ENCODE results near the gene TBC1D2B. TPM values are rescaled to one million over a fixed set of nuclear protein-coding genes. Genes with fewer than 3 reads are reported as not detected.
"Not testable (repeated sequence)": the region's sequence is repeated elsewhere in the genome, so short reads cannot be mapped to it uniquely, and the experiment has no call there.

TBC1D2B gene
- total and polyA plus RNA-seq, 3 donors from 2014 or later = 28.9 to 41.5 (median 40.6) TPM

- no peak for DNase-seq
Observed at GRCh38 chr15:77991029-77991406, 86.5 kb downstream of the TBC1D2B start.

GRCh38 chr15:77989296-77990143 is 88.0 kb downstream of the TBC1D2B start:
- DNase-seq = no peak
- peaks cover 36% of the 10 kb centered on the region for H3K4me1 ChIP-seq

More at GRCh38 chr15:77991029-77991406, 86.5 kb downstream of the TBC1D2B start:
- no peak for TF ChIP-seq CTCF (IDR thresholded peaks at IDR 0.05)
- TF ChIP-seq POLR2A (IDR thresholded peaks at IDR 0.05) = no peak
- H3K27me3 ChIP-seq = no peaks in the 10 kb centered on the region
- 59 to 85% methylated on average over 10 to 12 of the region's 12 CpGs for WGBS, 2 donors
- H3K9me3 ChIP-seq = no peaks in the 10 kb centered on the region
- peaks cover 36% of the 10 kb centered on the region for H3K4me1 ChIP-seq
- no peak overlapping the region for H3K4me3 ChIP-seq
- H3K27ac ChIP-seq = no peak overlapping the region
- intact Hi-C loops (cut with DNase I; ENCODE audit: low total_unique reads) = no loop called here
- H3K36me3 ChIP-seq (ENCODE audit: low read depth, missing control alignments) = no peaks in the 10 kb centered on the region

GRCh38 chr15:77988347-77989295 is 88.9 kb downstream of the TBC1D2B start:
- Histone ChIP-seq H3K4me1 (peaks cover 30% of the 10 kb centered on the region), H3K27me3 (no peaks in the 10 kb centered on the region)

More at GRCh38 chr15:77989296-77990143, 88.0 kb downstream of the TBC1D2B start:
- no peaks in the 10 kb centered on the region for H3K9me3 ChIP-seq
- H3K27ac ChIP-seq = no peak overlapping the region
- 68 to 76% methylated on average over 5 to 17 of the region's 22 CpGs for WGBS, 2 donors
- H3K27me3 ChIP-seq = no peaks in the 10 kb centered on the region
- intact Hi-C loops (cut with DNase I; ENCODE audit: low total_unique reads) = no loop called here
- H3K36me3 ChIP-seq (ENCODE audit: low read depth, missing control alignments) = no peaks in the 10 kb centered on the region
- H3K4me3 ChIP-seq = no peak overlapping the region
- TF ChIP-seq CTCF (IDR thresholded peaks at IDR 0.05) = no peak
- no peak for TF ChIP-seq POLR2A (IDR thresholded peaks at IDR 0.05)

GRCh38 chr15:77987765-77988136 is 89.8 kb downstream of the TBC1D2B start:
- H3K4me3 ChIP-seq; H3K27me3 ChIP-seq; H3K27ac ChIP-seq; H3K9me3 ChIP-seq; H3K36me3 ChIP-seq (ENCODE audit: low read depth, missing control alignments); DNase-seq; intact Hi-C loops (cut with DNase I; ENCODE audit: low total_unique reads): not testable (repeated sequence)
- WGBS, 2 donors = 77 to 86% methylated on average over 6 to 11 of the region's 15 CpGs
- peaks cover 25% of the 10 kb centered on the region for H3K4me1 ChIP-seq

More at GRCh38 chr15:77988347-77989295, 88.9 kb downstream of the TBC1D2B start:
- WGBS, 2 donors = 78 to 79% methylated on average over 20 to 34 of the region's 34 CpGs
- Histone ChIP-seq H3K4me3 (no peak overlapping the region), H3K36me3 (ENCODE audit: low read depth, missing control alignments) (no peaks in the 10 kb centered on the region), H3K9me3 (no peaks in the 10 kb centered on the region), H3K27ac (no peak overlapping the region)
- intact Hi-C loops (cut with DNase I; ENCODE audit: low total_unique reads) = no loop called here
- DNase-seq = no peak
- TF ChIP-seq POLR2A (IDR thresholded peaks at IDR 0.05) (no peak), CTCF (IDR thresholded peaks at IDR 0.05) (no peak)

Data from testis (tissue), 3 donors.